Calu3 (cell line): ENCODE data around the gene MACO1. TPM values are rescaled to one million over a fixed set of nuclear protein-coding genes. Genes with fewer than 3 reads are reported as not detected.

Experiments used
- BruUV-seq: library from RNA; stranded (reverse); fragments of 400-500 nt; replicated peaks from 2 replicates; lab custom pipeline; 2021; lab: Mats Ljungman, UMichigan
- CTCF ChIA-PET: fragments of 300-600 bp; sonication (Branson Sonifier 250); formaldehyde crosslinking; loops from one replicate; lab custom pipeline; 2022; ENCODE audit warnings: antibody characterized with exemption; lab: Charles Lee
- DNase-seq: peaks from one replicate; pipeline ENCODE4 v3.0.0; 2022
- H3K27ac Mint-ChIP-seq: one replicate; pipeline ENCODE4 v1.8.0; 2022; ENCODE audit warnings: mixed read lengths; ENCODE audit not compliant: unreplicated experiment
- H3K27me3 Mint-ChIP-seq: one replicate; pipeline ENCODE4 v1.8.0; 2022; ENCODE audit warnings: mixed read lengths; ENCODE audit not compliant: unreplicated experiment
- H3K36me3 Mint-ChIP-seq: one replicate; pipeline ENCODE4 v1.8.0; 2022; ENCODE audit warnings: mild to moderate bottlenecking, moderate library complexity, mixed read lengths; ENCODE audit not compliant: insufficient read depth, unreplicated experiment
- H3K4me1 Mint-ChIP-seq: one replicate; pipeline ENCODE4 v1.8.0; 2022; ENCODE audit warnings: mild to moderate bottlenecking, low read depth, mixed read lengths; ENCODE audit not compliant: unreplicated experiment
- H3K4me3 Mint-ChIP-seq: one replicate; pipeline ENCODE4 v1.8.0; 2022; ENCODE audit warnings: mild to moderate bottlenecking, low read depth, moderate library complexity, mixed read lengths; ENCODE audit not compliant: unreplicated experiment
- H3K9me3 Mint-ChIP-seq: one replicate; pipeline ENCODE4 v1.8.0; 2022; ENCODE audit warnings: low read depth, mixed read lengths; ENCODE audit not compliant: unreplicated experiment
- CTCF ChIP-seq: fragments of 200-600 bp; IDR thresholded peaks from one replicate; pipeline ENCODE4 v1.8.0; 2022; ENCODE audit warnings: antibody characterized with exemption; ENCODE audit not compliant: unreplicated experiment
- intact Hi-C: fragments of 100-400 bp; cut with micrococcal nuclease; formaldehyde crosslinking; loops from one replicate; pipeline ENCODE4 v1.10.0; 2022; ENCODE audit not compliant: unreplicated experiment
- total RNA-seq: library from RNA; stranded (reverse); gene quantifications from 2 replicates; pipeline ENCODE4 v1.2.3, GENCODE V29; 2022

The MACO1 gene
- total RNA-seq, 1 experiment from 2014 or later = 16.4 TPM

GRCh38 chr1:25484096-25484495, 53.4 kb downstream of the MACO1 start:
- no peaks in the 10 kb centered on the region for H3K9me3 Mint-ChIP-seq
- CTCF ChIA-PET = no interaction called here
- no TSS peak for BruUV-seq

GRCh38 chr1:25484533-25484932, 53.8 kb downstream of the MACO1 start:
- Mint-ChIP-seq H3K4me1 (no peaks in the 10 kb centered on the region), H3K27me3 (no peaks in the 10 kb centered on the region), H3K4me3 (no peak overlapping the region), H3K9me3 (no peaks in the 10 kb centered on the region), H3K27ac (no peak overlapping the region), H3K36me3 (peaks cover 7% of the 10 kb centered on the region)
- no TSS peak for BruUV-seq
- TF ChIP-seq CTCF = no peak
- CTCF ChIA-PET = no interaction called here
- no peak for DNase-seq
- intact Hi-C loops = no loop called here

More at GRCh38 chr1:25484096-25484495, 53.4 kb downstream of the MACO1 start:
- intact Hi-C loops = no loop called here
- DNase-seq = no peak
- no peak overlapping the region for H3K4me3 Mint-ChIP-seq
- no peaks in the 10 kb centered on the region for H3K4me1 Mint-ChIP-seq
- no peak for TF ChIP-seq CTCF
- no peak overlapping the region for H3K27ac Mint-ChIP-seq
- H3K36me3 Mint-ChIP-seq = peaks cover 5% of the 10 kb centered on the region
- no peaks in the 10 kb centered on the region for H3K27me3 Mint-ChIP-seq

- Mint-ChIP-seq H3K4me1 (no peaks in the 10 kb centered on the region), H3K27me3 (no peaks in the 10 kb centered on the region), H3K9me3 (no peaks in the 10 kb centered on the region), H3K27ac (no peak overlapping the region), H3K4me3 (no peak overlapping the region), H3K36me3 (peaks cover 12% of the 10 kb centered on the region)
- BruUV-seq = no TSS peak
- DNase-seq = no peak
- TF ChIP-seq CTCF = no peak
- CTCF ChIA-PET = no interaction called here
- intact Hi-C loops = no loop called here
These were observed 55.1 kb downstream of the MACO1 start for GRCh38 chr1:25485536-25486411.

- Mint-ChIP-seq H3K4me3 (no peak overlapping the region), H3K27me3 (no peaks in the 10 kb centered on the region), H3K27ac (no peak overlapping the region), H3K36me3 (peaks cover 14% of the 10 kb centered on the region), H3K4me1 (no peaks in the 10 kb centered on the region), H3K9me3 (no peaks in the 10 kb centered on the region)
- no peak for DNase-seq
- no TSS peak for BruUV-seq
- intact Hi-C loops = no loop called here
- TF ChIP-seq CTCF = no peak
- CTCF ChIA-PET = no interaction called here
These were observed 55.9 kb downstream of the MACO1 start for GRCh38 chr1:25486602-25487001.
